NCI-H1694 (cell line): Measurements from ENCODE around the gene MYO16.

Experiments used
- DNase-seq: peaks from one replicate; lab custom pipeline; 2025; lab: John Stamatoyannopoulos, UW

The MYO16 gene

GRCh38 chr13:108629181-108629752 is at the start of gene MYO16:
TSS of gene MYO16 (plus strand) at chr13:108629611. CDS start at chr13:108629845, 234 bp downstream.
- DNase-seq, result no peak

- DNase-seq, result no peak
Measured at GRCh38 chr13:108586826-108587225, 42.6 kb upstream of the MYO16 start.

GRCh38 chr13:108588516-108588915 is 40.9 kb upstream of the MYO16 start:
- no peak for DNase-seq

- no peak for DNase-seq
Measured at GRCh38 chr13:108594153-108594552, 35.3 kb upstream of the MYO16 start.

GRCh38 chr13:108595436-108596274 is 33.8 kb upstream of the MYO16 start:
- no peak for DNase-seq

- no peak for DNase-seq
Measured at GRCh38 chr13:108597943-108598342, 31.5 kb upstream of the MYO16 start.

GRCh38 chr13:108606424-108606823 is 23.0 kb upstream of the MYO16 start:
- DNase-seq, result no peak

- DNase-seq, result no peak
Measured at GRCh38 chr13:108609353-108609752, 20.1 kb upstream of the MYO16 start.

GRCh38 chr13:108610507-108610906 is 18.9 kb upstream of the MYO16 start:
- DNase-seq, result no peak

- no peak for DNase-seq
Measured at GRCh38 chr13:108615241-108615640, 14.2 kb upstream of the MYO16 start.

- DNase-seq, result no peak
Measured at GRCh38 chr13:108618233-108618632, 11.2 kb upstream of the MYO16 start.

GRCh38 chr13:108621462-108621861 is 7.9 kb upstream of the MYO16 start:
- DNase-seq, result no peak

GRCh38 chr13:108624108-108624507 is 5.3 kb upstream of the MYO16 start:
- no peak for DNase-seq

GRCh38 chr13:108624979-108625378 is 4.4 kb upstream of the MYO16 start:
- no peak for DNase-seq

- no peak for DNase-seq
Measured at GRCh38 chr13:108629988-108630387, 577 bp downstream of the MYO16 start.

GRCh38 chr13:108632649-108633167 is 3.3 kb downstream of the MYO16 start:
- no peak for DNase-seq

GRCh38 chr13:108638901-108639300 is 9.5 kb downstream of the MYO16 start:
- no peak for DNase-seq

- DNase-seq, result no peak
Measured at GRCh38 chr13:108643646-108644353, 14.4 kb downstream of the MYO16 start.

- DNase-seq, result no peak
Measured at GRCh38 chr13:108645376-108645775, 16.0 kb downstream of the MYO16 start.

GRCh38 chr13:108650271-108650670 is 20.9 kb downstream of the MYO16 start:
- DNase-seq, result no peak

GRCh38 chr13:108656742-108657141 is 27.3 kb downstream of the MYO16 start:
- no peak for DNase-seq

GRCh38 chr13:108657519-108657918 is 28.1 kb downstream of the MYO16 start:
- DNase-seq, result no peak

- no peak for DNase-seq
Measured at GRCh38 chr13:108662528-108662927, 33.1 kb downstream of the MYO16 start.
